H4 (cell line): ENCODE results near the gene LCA5L. TPM values are rescaled to one million over a fixed set of nuclear protein-coding genes. Genes with fewer than 3 reads are reported as not detected.

Experiments used
- total RNA-seq: library from RNA; depleted of rRNA; stranded (reverse); fragments of >200 nt; shearing (Covaris generic); gene quantifications from 2 replicates; pipeline ENCODE4 v1.2.3, GENCODE V29; 2014; rRNA removed

The LCA5L gene
- total RNA-seq, 1 experiment from 2014 or later: 1.4 TPM

Other genes with a start within 250 kb of the LCA5L start
- gene BRWD1, start 132.1 kb downstream of the LCA5L start, total RNA-seq: 28.7 and 31.2 TPM in 2 replicates
- 543 and 644 TPM in 2 replicates for gene HMGN1, start 96.7 kb downstream of the LCA5L start, total RNA-seq
- gene SH3BGR, start 6.2 kb upstream of the LCA5L start, total RNA-seq: 12.8 and 337 TPM in 2 replicates
- 0.33 TPM in 2 replicates for gene B3GALT5, start 167.2 kb upstream of the LCA5L start, total RNA-seq